Keratinocyte (primary cell): ENCODE data around the gene PPM1M.

Source experiments
- EZH2 ChIP-seq: IDR thresholded peaks from one replicate; pipeline ENCODE4 v1.6.1; 2012; ENCODE audit warnings: inconsistent platforms, mild to moderate bottlenecking, low read length, moderate library complexity
- TF ChIP-seq, protein P1 (sequence below), 3 experiments: IDR thresholded peaks in 1 of 3; conservative IDR thresholded peaks in 1 of 3; optimal IDR thresholded peaks in 1 of 3; 2 replicates in 2 of 3; 3 replicates in 1 of 3; pipeline versions ENCODE3 to v1.5.1; 2011; ENCODE audit warnings: low read length in 3 of 3, mild to moderate bottlenecking in 3 of 3, moderate library complexity in 2 of 3, control low read depth in 1 of 3, inconsistent platforms in 1 of 3; ENCODE audit not compliant: insufficient read depth in 2 of 3; ENCODE audit errors: extremely low read depth in 1 of 3

GRCh38 chr3:52237657-52238172 is 7.8 kb upstream of the PPM1M start:
- TF ChIP-seq, protein P1, sequence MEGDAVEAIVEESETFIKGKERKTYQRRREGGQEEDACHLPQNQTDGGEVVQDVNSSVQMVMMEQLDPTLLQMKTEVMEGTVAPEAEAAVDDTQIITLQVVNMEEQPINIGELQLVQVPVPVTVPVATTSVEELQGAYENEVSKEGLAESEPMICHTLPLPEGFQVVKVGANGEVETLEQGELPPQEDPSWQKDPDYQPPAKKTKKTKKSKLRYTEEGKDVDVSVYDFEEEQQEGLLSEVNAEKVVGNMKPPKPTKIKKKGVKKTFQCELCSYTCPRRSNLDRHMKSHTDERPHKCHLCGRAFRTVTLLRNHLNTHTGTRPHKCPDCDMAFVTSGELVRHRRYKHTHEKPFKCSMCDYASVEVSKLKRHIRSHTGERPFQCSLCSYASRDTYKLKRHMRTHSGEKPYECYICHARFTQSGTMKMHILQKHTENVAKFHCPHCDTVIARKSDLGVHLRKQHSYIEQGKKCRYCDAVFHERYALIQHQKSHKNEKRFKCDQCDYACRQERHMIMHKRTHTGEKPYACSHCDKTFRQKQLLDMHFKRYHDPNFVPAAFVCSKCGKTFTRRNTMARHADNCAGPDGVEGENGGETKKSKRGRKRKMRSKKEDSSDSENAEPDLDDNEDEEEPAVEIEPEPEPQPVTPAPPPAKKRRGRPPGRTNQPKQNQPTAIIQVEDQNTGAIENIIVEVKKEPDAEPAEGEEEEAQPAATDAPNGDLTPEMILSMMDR (optimal IDR thresholded peaks at IDR 0.05 in 1 of 3, IDR thresholded peaks at IDR 0.05 in 1 of 3, conservative IDR thresholded peaks at IDR 0.05 in 1 of 3; ENCODE audit: extremely low read depth in 1 of 3, insufficient read depth in 2 of 3, low read length in 3 of 3), result no peak
- no peak for TF ChIP-seq EZH2
